Smooth muscle cell (in vitro differentiated cells): Measurements from ENCODE around the gene GNPTG. TPM values are rescaled to one million over a fixed set of nuclear protein-coding genes. Genes with fewer than 3 reads are reported as not detected.
A peak's percentile ranks its signal among the peaks of the same experiment; 100 is the strongest.

ENCODE experiments used
- DNase-seq: peaks from one replicate; lab custom pipeline; 2025; ENCODE audit not compliant: unreplicated experiment; lab: John Stamatoyannopoulos, UW
- H2AFZ ChIP-seq: fragments of 200-600 bp; sonication (generic); 2 replicates; pipeline ENCODE4 v1.6.0; 2016; ENCODE audit warnings: antibody characterized with exemption, low read depth, mild to moderate bottlenecking
- H3F3A ChIP-seq: fragments of 200-600 bp; sonication (generic); 2 replicates; pipeline ENCODE4 v1.6.0; 2017; ENCODE audit warnings: antibody characterized with exemption, low read depth
- H3K27ac ChIP-seq: fragments of 200-600 bp; sonication (generic); 2 replicates; pipeline ENCODE4 v1.5.1; 2016; ENCODE audit warnings: low read depth, mild to moderate bottlenecking
- H3K27me3 ChIP-seq: fragments of 200-600 bp; sonication (generic); 2 replicates; pipeline ENCODE4 v1.6.1; 2016; ENCODE audit warnings: low read depth, mild to moderate bottlenecking
- H3K36me3 ChIP-seq: fragments of 200-600 bp; sonication (generic); 2 replicates; pipeline ENCODE4 v1.5.1; 2016; ENCODE audit warnings: low read depth
- H3K4me1 ChIP-seq: fragments of 200-600 bp; sonication (generic); 2 replicates; pipeline ENCODE4 v1.5.1; 2016; ENCODE audit warnings: low read depth
- H3K4me2 ChIP-seq: fragments of 200-600 bp; sonication (generic); 2 replicates; pipeline ENCODE4 v1.6.0; 2016; ENCODE audit warnings: mild to moderate bottlenecking
- H3K4me3 ChIP-seq: fragments of 200-600 bp; sonication (generic); 2 replicates; pipeline ENCODE4 v1.5.1; 2016; ENCODE audit warnings: mild to moderate bottlenecking
- H3K79me2 ChIP-seq: fragments of 200-600 bp; sonication (generic); 2 replicates; pipeline ENCODE4 v1.6.0; 2016; ENCODE audit warnings: low read depth, mild to moderate bottlenecking
- H3K9ac ChIP-seq: fragments of 200-600 bp; sonication (generic); 2 replicates; pipeline ENCODE4 v1.6.0; 2016; ENCODE audit warnings: low read depth
- H3K9me3 ChIP-seq: fragments of 200-600 bp; sonication (generic); replicated peaks from 2 replicates; pipeline ENCODE4 v1.5.1; 2016; ENCODE audit warnings: low read depth
- H4K20me1 ChIP-seq: fragments of 200-600 bp; sonication (generic); 2 replicates; pipeline ENCODE4 v1.6.0; 2016; ENCODE audit warnings: low read depth
- CTCF ChIP-seq: fragments of 200-600 bp; sonication (generic); IDR thresholded peaks from 2 replicates; pipeline ENCODE4 v1.5.1; 2017; ENCODE audit warnings: borderline replicate concordance, mild to moderate bottlenecking, antibody characterized with exemption; ENCODE audit not compliant: insufficient read depth, poor library complexity, severe bottlenecking
- WGBS: methylation state at CpG from one replicate; pipeline ENCODE4 v1.1.7; 2016; ENCODE audit warnings: low lambda C conversion rate; 5-methylcytosine and 5-hydroxymethylcytosine counted together
- polyA plus RNA-seq: library from polyadenylated mRNA; unstranded; fragments of >200 nt; fragmentation: Nextera tagmentation; extraction: Ambion mirVana; gene quantifications from 2 replicates; pipeline ENCODE4 v1.2.1, GENCODE V29; 2016
- total RNA-seq: library from RNA; depleted of rRNA; stranded (reverse); fragments of >200 nt; gene quantifications from 2 replicates; pipeline ENCODE4 v1.2.3, GENCODE V29; 2014

Gene GNPTG
- total and polyA plus RNA-seq, 2 experiments from 2014 or later = 28.0 to 73.3 TPM

GRCh38 chr16:1330260-1330914 is 21.3 kb upstream of the GNPTG start:
- peaks cover 12% of the 10 kb centered on the region for H3K4me1 ChIP-seq
- peak; percentile 49 for TF ChIP-seq CTCF
- no peak overlapping the region for H3K4me2 ChIP-seq
- no peaks in the 10 kb centered on the region for H3F3A ChIP-seq
- H2AFZ ChIP-seq = no peak overlapping the region
- no peak overlapping the region for H3K4me3 ChIP-seq
- no peaks in the 10 kb centered on the region for H3K9me3 ChIP-seq
- H3K9ac ChIP-seq = no peak overlapping the region
- H3K36me3 ChIP-seq = no peaks in the 10 kb centered on the region
- no peak for DNase-seq
- no peaks in the 10 kb centered on the region for H3K79me2 ChIP-seq
- no peak overlapping the region for H3K27ac ChIP-seq
- peaks cover 8% of the 10 kb centered on the region for H4K20me1 ChIP-seq
- H3K27me3 ChIP-seq = peaks cover 50% of the 10 kb centered on the region
- 77% methylated on average over 17 of the region's 17 CpGs for WGBS

GRCh38 chr16:1330931-1331711 is 20.6 kb upstream of the GNPTG start:
- no peaks in the 10 kb centered on the region for H3K79me2 ChIP-seq
- peak overlapping the region; percentile 67 for H3K4me2 ChIP-seq
- H3K9ac ChIP-seq = peak overlapping the region; percentile 60
- H3K4me3 ChIP-seq = peak overlapping the region; percentile 15
- peaks cover under 1% of the 10 kb centered on the region for H4K20me1 ChIP-seq
- H2AFZ ChIP-seq = no peak overlapping the region
- H3K27me3 ChIP-seq = peaks cover 57% of the 10 kb centered on the region
- no peak for DNase-seq
- H3K27ac ChIP-seq = no peak overlapping the region
- no peaks in the 10 kb centered on the region for H3K36me3 ChIP-seq
- H3F3A ChIP-seq = no peaks in the 10 kb centered on the region
- WGBS = 71% methylated on average over 22 of the region's 22 CpGs
- no peaks in the 10 kb centered on the region for H3K9me3 ChIP-seq
- no peak for TF ChIP-seq CTCF
- peaks cover 12% of the 10 kb centered on the region for H3K4me1 ChIP-seq

GRCh38 chr16:1331712-1332617 is 19.8 kb upstream of the GNPTG start:
- 7% methylated on average over 30 of the region's 34 CpGs for WGBS
- DNase-seq = no peak
- Histone ChIP-seq H3K27me3 (peaks cover 66% of the 10 kb centered on the region), H2AFZ (no peak overlapping the region), H3K9me3 (no peaks in the 10 kb centered on the region), H3K79me2 (no peaks in the 10 kb centered on the region), H3F3A (no peaks in the 10 kb centered on the region), H3K36me3 (no peaks in the 10 kb centered on the region), H3K4me3 (peak overlapping the region; percentile 15), H3K27ac (no peak overlapping the region), H4K20me1 (no peaks in the 10 kb centered on the region), H3K4me2 (peak overlapping the region; percentile 67), H3K4me1 (peaks cover 12% of the 10 kb centered on the region), H3K9ac (peak overlapping the region; percentile 60)
- TF ChIP-seq CTCF = no peak
